A549 (cell line): Measurements from ENCODE around the gene EDIL3. TPM values are rescaled to one million over a fixed set of nuclear protein-coding genes. Genes with fewer than 3 reads are reported as not detected.

Experiments used
- ATAC-seq, 2 experiments: fragments of 200-7000 bp in 1 of 2; fragments of >200 bp in 1 of 2; cut with Nextera tagmentation in 1 of 2; cut with Tn5 transposase in 1 of 2; 3 replicates each; pipeline versions ENCODE4 v1.8.0 to v1.9.1; 2018 to 2020; ENCODE audit warnings: mild to moderate bottlenecking in 1 of 2, moderate library complexity in 1 of 2
- CTCF ChIA-PET: fragments of 300-600 bp; sonication (Branson Sonifier 250); formaldehyde crosslinking; extraction: SDS; loops from one replicate; lab custom pipeline; 2021; ENCODE audit warnings: antibody characterized with exemption, inconsistent platforms; lab: Yijun Ruan, JAX
- POLR2A ChIA-PET: fragments of 350-600 bp; formaldehyde crosslinking; extraction: SDS; loops from one replicate; lab custom pipeline; 2021; ENCODE audit warnings: antibody characterized with exemption, inconsistent platforms; lab: Yijun Ruan, JAX
- DNase-seq, 2 experiments: peaks; one replicate each; pipeline versions ENCODE4 v3.0.0 to v3.0.0-alpha.2; 2011 to 2016; ENCODE audit warnings: low read depth in 1 of 2, low spot score in 1 of 2
- FAIRE-seq: peaks from 2 replicates; lab custom pipeline; 2011; peaks lifted over from hg19 to GRCh38; lab: Jason Lieb, UNC
- H3K27ac ChIP-seq, 2 experiments: fragments of >200 bp; sonication (Bioruptor Twin); formaldehyde crosslinking; 3 replicates each; pipeline ENCODE4 v1.5.1; 2016 to 2017
- H3K4me1 ChIP-seq: fragments of >200 bp; sonication (Bioruptor Twin); formaldehyde crosslinking; 3 replicates; pipeline ENCODE4 v1.6.1; 2016
- H3K4me2 ChIP-seq: fragments of >200 bp; sonication (Bioruptor Twin); formaldehyde crosslinking; 3 replicates; pipeline ENCODE4 v1.6.1; 2016
- H3K4me3 ChIP-seq: fragments of >200 bp; sonication (Bioruptor Twin); formaldehyde crosslinking; 3 replicates; pipeline ENCODE4 v1.5.1; 2016
- H3K9me3 ChIP-seq: fragments of >200 bp; sonication (Bioruptor Twin); formaldehyde crosslinking; 3 replicates; pipeline ENCODE4 v1.6.1; 2016
- CEBPB ChIP-seq, 2 experiments: fragments of >200 bp in 1 of 2; sonication (Bioruptor Twin) in 1 of 2; formaldehyde crosslinking in 1 of 2; IDR thresholded peaks; 2 replicates each; pipeline ENCODE4 v1.6.1; 2012 to 2016
- HEYL ChIP-seq: fragments of 250-450 bp; sonication (Bioruptor Pico); IDR thresholded peaks from 2 replicates; pipeline ENCODE4 v1.8.0; 2021; ENCODE audit warnings: mild to moderate bottlenecking, moderate library complexity
- MAFK ChIP-seq: fragments of 450-650 bp; IDR thresholded peaks from 2 replicates; pipeline ENCODE4 v1.6.1; 2014; ENCODE audit not compliant: partially characterized antibody
- RAD21 ChIP-seq, 2 experiments: fragments of >200 bp in 1 of 2; sonication (Bioruptor Twin) in 1 of 2; formaldehyde crosslinking in 1 of 2; IDR thresholded peaks in 1 of 2; conservative IDR thresholded peaks in 1 of 2; 2 replicates in 1 of 2; 3 replicates in 1 of 2; pipeline ENCODE4 v1.6.1; 2012 to 2018; ENCODE audit warnings: inconsistent platforms in 1 of 2
- RARB ChIP-seq: fragments of 250-450 bp; sonication (Bioruptor Pico); IDR thresholded peaks from 2 replicates; pipeline ENCODE4 v1.8.0; 2021; ENCODE audit warnings: mild to moderate bottlenecking, moderate library complexity
- SMC3 ChIP-seq: fragments of >200 bp; sonication (Bioruptor Twin); formaldehyde crosslinking; IDR thresholded peaks from 3 replicates; pipeline ENCODE4 v1.6.1; 2018; ENCODE audit warnings: inconsistent platforms
- SREBF2 ChIP-seq: fragments of 450-650 bp; IDR thresholded peaks from 2 replicates; pipeline ENCODE4 v1.6.1; 2014; ENCODE audit warnings: mild to moderate bottlenecking, moderate library complexity
- TP53 ChIP-seq: fragments of 250-450 bp; sonication (Bioruptor Pico); IDR thresholded peaks from 2 replicates; pipeline ENCODE4 v1.5.0; 2021; ENCODE audit warnings: mild to moderate bottlenecking, moderate library complexity
- ZFP36 ChIP-seq: fragments of 450-650 bp; IDR thresholded peaks from 2 replicates; pipeline ENCODE4 v1.6.1; 2014; ENCODE audit warnings: borderline replicate concordance; ENCODE audit not compliant: partially characterized antibody
- WGBS: methylation state at CpG from one replicate; pipeline ENCODE4 v1.1.6; 2017; ENCODE audit errors: missing lambda C conversion rate; 5-methylcytosine and 5-hydroxymethylcytosine counted together
- polyA plus RNA-seq, 4 experiments: library from polyadenylated mRNA; depleted of rRNA in 3 of 4; stranded (reverse); fragments of >200 nt; fragmentation: RNase III in 1 of 4; extraction: RNeasy Plus Mini Kit Qiagen cat#74134 plus additional on column Dnase treatment in 1 of 4; gene quantifications; 2 replicates in 3 of 4; 3 replicates in 1 of 4; pipeline ENCODE4 v1.2.3, GENCODE V29; 2011 to 2017
- TF ChIP-seq, protein P1 (sequence below): fragments of 450-650 bp; IDR thresholded peaks from 2 replicates; pipeline ENCODE4 v1.6.1; 2014; ENCODE audit warnings: antibody characterized with exemption
- TF ChIP-seq, protein P2 (sequence below): fragments of >200 bp; sonication (Bioruptor Twin); formaldehyde crosslinking; IDR thresholded peaks from 3 replicates; pipeline ENCODE4 v1.5.1; 2016
- TF ChIP-seq, protein P3 (sequence below): fragments of 150-350 bp; IDR thresholded peaks from 2 replicates; pipeline ENCODE4 v1.6.1; 2014; ENCODE audit warnings: low read depth, mild to moderate bottlenecking, low read length
- TF ChIP-seq, protein P4 (sequence below): fragments of >200 bp; sonication (Bioruptor Twin); formaldehyde crosslinking; IDR thresholded peaks from 3 replicates; pipeline ENCODE4 v1.6.1; 2016

EDIL3 gene
- polyA plus RNA-seq, 2 of the 4 experiments (the other 2 are of a cell fraction): 0.12 to 0.14 TPM

DNA sequence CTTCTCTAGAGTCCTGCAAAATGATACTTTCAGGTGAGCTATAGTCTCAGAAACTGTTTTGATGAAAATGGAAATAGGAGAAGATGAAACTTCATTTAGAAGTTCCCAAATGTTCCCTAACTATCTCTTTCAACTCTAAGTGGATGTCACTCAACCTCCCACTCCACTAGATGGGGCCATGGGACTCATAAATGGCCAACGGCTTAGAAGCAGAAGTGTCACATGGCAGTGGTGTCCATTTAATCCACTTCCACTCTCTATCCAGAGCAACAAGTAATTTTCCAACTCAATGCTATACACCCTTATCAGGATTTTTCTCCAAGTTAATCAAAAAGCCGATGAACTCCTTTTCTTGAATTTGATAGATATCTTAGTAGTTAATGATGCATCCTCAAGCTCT is 295.7 kb downstream of the EDIL3 start:
- FAIRE-seq (no peak), ATAC-seq (peak in 1 of 2 experiments; percentile 60; a peak in 2 of 6 replicates), DNase-seq (peak in 1 of 2 experiments; percentile 38)
- no peaks in the 10 kb centered on the region for H3K9me3 ChIP-seq
- ChIA-PET POLR2A (no interaction called here), CTCF (interaction anchor here (1.2 kb wide), 1 partner anchor 20 kb away, joined by 3 read pairs; no protein-coding TSS in a partner anchor)
- H3K4me2 ChIP-seq: no peak overlapping the region
- H3K27ac ChIP-seq: no peak overlapping the region
- no peak overlapping the region for H3K4me3 ChIP-seq
- H3K4me1 ChIP-seq: no peaks in the 10 kb centered on the region
- WGBS: 0% methylated on average over 2 of the region's 2 CpGs
- TF ChIP-seq, protein P1, sequence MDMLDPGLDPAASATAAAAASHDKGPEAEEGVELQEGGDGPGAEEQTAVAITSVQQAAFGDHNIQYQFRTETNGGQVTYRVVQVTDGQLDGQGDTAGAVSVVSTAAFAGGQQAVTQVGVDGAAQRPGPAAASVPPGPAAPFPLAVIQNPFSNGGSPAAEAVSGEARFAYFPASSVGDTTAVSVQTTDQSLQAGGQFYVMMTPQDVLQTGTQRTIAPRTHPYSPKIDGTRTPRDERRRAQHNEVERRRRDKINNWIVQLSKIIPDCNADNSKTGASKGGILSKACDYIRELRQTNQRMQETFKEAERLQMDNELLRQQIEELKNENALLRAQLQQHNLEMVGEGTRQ: no peak
- TF ChIP-seq SMC3 (0 out of 3 replicates have a peak, but pooled peaks have one; percentile 10), RAD21 (conservative IDR thresholded peaks at IDR 0.05 in 1 of 2, IDR thresholded peaks at IDR 0.05 in 1 of 2) (peak; percentile 45 to 63; a peak in 4 of 5 replicates)
- TF ChIP-seq, protein P2, sequence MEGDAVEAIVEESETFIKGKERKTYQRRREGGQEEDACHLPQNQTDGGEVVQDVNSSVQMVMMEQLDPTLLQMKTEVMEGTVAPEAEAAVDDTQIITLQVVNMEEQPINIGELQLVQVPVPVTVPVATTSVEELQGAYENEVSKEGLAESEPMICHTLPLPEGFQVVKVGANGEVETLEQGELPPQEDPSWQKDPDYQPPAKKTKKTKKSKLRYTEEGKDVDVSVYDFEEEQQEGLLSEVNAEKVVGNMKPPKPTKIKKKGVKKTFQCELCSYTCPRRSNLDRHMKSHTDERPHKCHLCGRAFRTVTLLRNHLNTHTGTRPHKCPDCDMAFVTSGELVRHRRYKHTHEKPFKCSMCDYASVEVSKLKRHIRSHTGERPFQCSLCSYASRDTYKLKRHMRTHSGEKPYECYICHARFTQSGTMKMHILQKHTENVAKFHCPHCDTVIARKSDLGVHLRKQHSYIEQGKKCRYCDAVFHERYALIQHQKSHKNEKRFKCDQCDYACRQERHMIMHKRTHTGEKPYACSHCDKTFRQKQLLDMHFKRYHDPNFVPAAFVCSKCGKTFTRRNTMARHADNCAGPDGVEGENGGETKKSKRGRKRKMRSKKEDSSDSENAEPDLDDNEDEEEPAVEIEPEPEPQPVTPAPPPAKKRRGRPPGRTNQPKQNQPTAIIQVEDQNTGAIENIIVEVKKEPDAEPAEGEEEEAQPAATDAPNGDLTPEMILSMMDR: peak; percentile 23; the same call in 2 of the 3 replicates

DNA sequence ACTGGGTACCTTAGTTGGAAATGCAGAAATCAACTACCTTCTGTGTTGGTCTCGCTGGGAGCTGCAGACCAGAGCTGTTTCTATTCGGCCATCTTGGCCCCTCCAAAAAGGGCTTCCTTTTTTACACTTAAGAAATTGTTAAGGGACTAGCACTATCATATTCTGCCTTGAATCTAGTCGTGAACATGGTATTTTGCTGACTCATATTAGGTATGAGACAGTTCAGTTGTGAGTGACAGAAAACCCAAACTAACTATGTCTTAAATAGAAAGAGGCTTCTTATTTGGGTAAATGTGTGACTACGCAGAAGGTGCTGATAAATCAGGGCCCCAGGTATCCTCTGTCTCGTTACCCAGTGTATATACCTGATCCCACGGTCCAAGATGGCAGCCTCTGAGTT is 298.2 kb downstream of the EDIL3 start:
- no peak for ATAC-seq

DNA sequence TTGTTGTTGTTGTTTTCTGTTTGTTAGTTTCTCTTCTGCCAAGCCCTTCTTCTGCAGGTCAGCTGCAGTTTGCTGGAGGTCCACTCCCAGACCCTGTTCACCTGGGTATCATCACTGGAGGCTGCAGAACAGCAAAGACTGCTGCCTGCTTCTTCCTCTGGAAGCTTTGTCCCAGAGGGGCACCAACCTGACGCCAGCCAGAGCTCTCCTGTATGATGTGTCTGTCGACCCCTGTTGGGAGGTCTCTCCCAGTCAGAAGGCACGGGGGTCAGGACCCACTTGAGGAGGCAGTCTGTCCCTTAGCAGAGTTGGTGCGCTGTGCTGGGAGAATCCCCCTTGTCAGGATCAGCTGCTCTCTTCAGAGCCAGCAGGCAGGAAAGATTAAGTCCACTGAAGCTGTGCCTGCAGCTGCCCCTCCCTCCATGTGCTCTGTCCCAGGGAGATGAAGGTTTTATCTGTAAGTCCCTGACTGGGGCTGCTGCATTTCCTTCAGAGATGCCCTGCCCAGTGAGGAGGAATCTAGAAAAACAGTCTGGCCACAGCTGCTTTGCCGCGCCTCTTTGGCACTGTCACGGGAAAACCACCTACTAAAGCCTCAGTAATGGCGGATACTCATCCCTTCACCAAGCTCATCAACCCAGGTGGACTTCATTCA is 299.2 kb downstream of the EDIL3 start:
- TF ChIP-seq ZFP36: no peak
- TF ChIP-seq SREBF2: no peak
- TF ChIP-seq, protein P3, sequence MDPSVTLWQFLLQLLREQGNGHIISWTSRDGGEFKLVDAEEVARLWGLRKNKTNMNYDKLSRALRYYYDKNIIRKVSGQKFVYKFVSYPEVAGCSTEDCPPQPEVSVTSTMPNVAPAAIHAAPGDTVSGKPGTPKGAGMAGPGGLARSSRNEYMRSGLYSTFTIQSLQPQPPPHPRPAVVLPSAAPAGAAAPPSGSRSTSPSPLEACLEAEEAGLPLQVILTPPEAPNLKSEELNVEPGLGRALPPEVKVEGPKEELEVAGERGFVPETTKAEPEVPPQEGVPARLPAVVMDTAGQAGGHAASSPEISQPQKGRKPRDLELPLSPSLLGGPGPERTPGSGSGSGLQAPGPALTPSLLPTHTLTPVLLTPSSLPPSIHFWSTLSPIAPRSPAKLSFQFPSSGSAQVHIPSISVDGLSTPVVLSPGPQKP: no peak
- no peak for TF ChIP-seq TP53 (CRISPR knock-in tag)
- no peak for TF ChIP-seq CEBPB (IDR thresholded peaks at IDR 0.05)
- TF ChIP-seq, protein P4, sequence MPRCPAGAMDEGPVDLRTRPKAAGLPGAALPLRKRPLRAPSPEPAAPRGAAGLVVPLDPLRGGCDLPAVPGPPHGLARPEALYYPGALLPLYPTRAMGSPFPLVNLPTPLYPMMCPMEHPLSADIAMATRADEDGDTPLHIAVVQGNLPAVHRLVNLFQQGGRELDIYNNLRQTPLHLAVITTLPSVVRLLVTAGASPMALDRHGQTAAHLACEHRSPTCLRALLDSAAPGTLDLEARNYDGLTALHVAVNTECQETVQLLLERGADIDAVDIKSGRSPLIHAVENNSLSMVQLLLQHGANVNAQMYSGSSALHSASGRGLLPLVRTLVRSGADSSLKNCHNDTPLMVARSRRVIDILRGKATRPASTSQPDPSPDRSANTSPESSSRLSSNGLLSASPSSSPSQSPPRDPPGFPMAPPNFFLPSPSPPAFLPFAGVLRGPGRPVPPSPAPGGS: no peak
- TF ChIP-seq RARB (CRISPR knock-in tag): no peak
- no peak for ATAC-seq
- no peak for DNase-seq
- no peak overlapping the region for H3K4me2 ChIP-seq
- CTCF ChIA-PET: no interaction called here
- 42% methylated on average over 5 of the region's 8 CpGs for WGBS
- POLR2A ChIA-PET: no interaction called here
- no peak overlapping the region for H3K4me3 ChIP-seq
- H3K4me1 ChIP-seq: no peaks in the 10 kb centered on the region
- no peaks in the 10 kb centered on the region for H3K9me3 ChIP-seq
- FAIRE-seq: no peak
- no peak overlapping the region for H3K27ac ChIP-seq

More for the DNA sequence above, 298.2 kb downstream of the EDIL3 start:
- no peak for DNase-seq
- CTCF ChIA-PET: no interaction called here
- TF ChIP-seq MAFK (peak; percentile 40), HEYL (CRISPR knock-in tag) (no peak)
- TF ChIP-seq, all 56 proteins: peak for 1
- Histone ChIP-seq H3K27ac (no peak overlapping the region), H3K4me2 (no peak overlapping the region), H3K4me3 (no peak overlapping the region), H3K4me1 (no peaks in the 10 kb centered on the region), H3K9me3 (no peaks in the 10 kb centered on the region)
- WGBS: 10% methylated on average over 6 of the region's 6 CpGs
- FAIRE-seq: no peak
- POLR2A ChIA-PET: no interaction called here
